H1 (cell line): ENCODE data around the gene ATP2B1. TPM values are rescaled to one million over a fixed set of nuclear protein-coding genes. Genes with fewer than 3 reads are reported as not detected.

Experiments used
- CTCF ChIA-PET: fragments of 300-600 bp; sonication (Branson Sonifier 250); formaldehyde crosslinking; loops from one replicate; lab custom pipeline; 2021; ENCODE audit not compliant: partially characterized antibody; lab: Charles Lee
- POLR2A ChIA-PET: fragments of 300-600 bp; sonication (Branson Sonifier 250); formaldehyde crosslinking; loops from one replicate; lab custom pipeline; 2021; ENCODE audit warnings: inconsistent platforms; ENCODE audit not compliant: partially characterized antibody; lab: Charles Lee
- DNase-seq, 2 experiments: peaks; one replicate each; pipeline versions ENCODE4 v3.0.0 to v3.0.0-alpha.2; 2010 to 2022; ENCODE audit warnings: low spot score in 2 of 2, low read depth in 1 of 2, mixed read lengths in 1 of 2
- FAIRE-seq: peaks from 2 replicates; lab custom pipeline; 2011; peaks lifted over from hg19 to GRCh38; lab: Jason Lieb, UNC
- H2AFZ ChIP-seq: 2 replicates; pipeline ENCODE4 v1.8.1; 2012; ENCODE audit warnings: low read length, inconsistent platforms
- H2AK5ac ChIP-seq: 2 replicates; pipeline ENCODE4 v1.6.1; 2013; ENCODE audit warnings: low read depth, low read length
- H2BK120ac ChIP-seq: replicated peaks from 2 replicates; pipeline ENCODE3; 2013; ENCODE audit warnings: low read depth, low read length, inconsistent platforms
- H2BK12ac ChIP-seq: 2 replicates; pipeline ENCODE4 v1.6.1; 2013; ENCODE audit warnings: low read depth, low read length
- H2BK15ac ChIP-seq: 2 replicates; pipeline ENCODE4 v1.6.1; 2013; ENCODE audit warnings: low read length
- H2BK20ac ChIP-seq: 2 replicates; pipeline ENCODE4 v1.6.1; 2013; ENCODE audit warnings: low read length
- H2BK5ac ChIP-seq: 2 replicates; pipeline ENCODE4 v1.6.1; 2013; ENCODE audit warnings: low read depth, low read length
- H3K14ac ChIP-seq: 2 replicates; pipeline ENCODE4 v1.6.1; 2013; ENCODE audit warnings: inconsistent platforms; ENCODE audit not compliant: insufficient read length
- H3K18ac ChIP-seq: 2 replicates; pipeline ENCODE4 v1.6.1; 2013; ENCODE audit warnings: low read length; ENCODE audit errors: extremely low read depth
- H3K23ac ChIP-seq: 2 replicates; pipeline ENCODE4 v1.6.1; 2013; ENCODE audit warnings: inconsistent platforms; ENCODE audit not compliant: insufficient read length
- H3K23me2 ChIP-seq: 2 replicates; pipeline ENCODE4 v1.6.1; 2013; ENCODE audit warnings: low read depth, low read length
- H3K27ac ChIP-seq: 2 replicates; pipeline ENCODE4 v1.6.1; 2011; ENCODE audit warnings: low read depth, low read length, inconsistent platforms
- H3K27me3 ChIP-seq, 4 experiments: replicated peaks in 1 of 4; 1 replicate in 1 of 4; 2 replicates in 3 of 4; pipeline versions ENCODE4 v1.6.1 to v1.8.1; 2011 to 2013; ENCODE audit warnings: low read length in 3 of 4, mild to moderate bottlenecking in 3 of 4, inconsistent platforms in 2 of 4, mixed read lengths in 2 of 4, moderate library complexity in 1 of 4; ENCODE audit not compliant: control insufficient read depth in 3 of 4, insufficient read depth in 3 of 4; ENCODE audit errors: extremely low read depth in 1 of 4
- H3K36me3 ChIP-seq, 4 experiments: 2 replicates each; pipeline versions ENCODE4 v1.6.1 to v1.8.1; 2011 to 2013; ENCODE audit warnings: mild to moderate bottlenecking in 4 of 4, low read length in 3 of 4, moderate library complexity in 2 of 4, control low read depth in 1 of 4, inconsistent platforms in 1 of 4; ENCODE audit not compliant: insufficient read depth in 4 of 4, control insufficient read depth in 2 of 4
- H3K4ac ChIP-seq: replicated peaks from 2 replicates; pipeline ENCODE3; 2013; ENCODE audit warnings: low read length, low read depth, mixed read lengths, inconsistent platforms; ENCODE audit not compliant: insufficient read length
- H3K4me1 ChIP-seq, 4 experiments: replicated peaks in 1 of 4; 1 replicate in 1 of 4; 2 replicates in 3 of 4; pipeline versions ENCODE4 v1.6.1 to v1.8.1; 2011 to 2013; ENCODE audit warnings: low read length in 3 of 4, inconsistent platforms in 2 of 4, mixed read lengths in 1 of 4; ENCODE audit not compliant: insufficient read depth in 4 of 4, control insufficient read depth in 3 of 4
- H3K4me2 ChIP-seq, 2 experiments: 2 replicates each; pipeline versions ENCODE4 v1.6.1 to v1.8.1; 2011 to 2013; ENCODE audit warnings: low read depth in 2 of 2, low read length in 2 of 2, control low read depth in 1 of 2, inconsistent platforms in 1 of 2, mild to moderate bottlenecking in 1 of 2; ENCODE audit not compliant: insufficient read depth in 1 of 2
- H3K4me3 ChIP-seq, 4 experiments: fragments of 200-600, 300-600 bp in 1 of 4; sonication (generic), shearing (Covaris generic), sonication (Bioruptor Twin) in 1 of 4; 2 replicates each; pipeline versions ENCODE4 v1.5.1 to v1.8.1; 2011 to 2016; ENCODE audit warnings: low read length in 4 of 4, low read depth in 3 of 4, control low read depth in 2 of 4, inconsistent platforms in 2 of 4, mild to moderate bottlenecking in 2 of 4, mixed read lengths in 1 of 4, moderate library complexity in 1 of 4; ENCODE audit not compliant: insufficient read depth in 2 of 4; ENCODE audit errors: extremely low read depth in 1 of 4
- H3K56ac ChIP-seq: replicated peaks from 2 replicates; pipeline ENCODE3; 2013; ENCODE audit warnings: low read depth, mild to moderate bottlenecking, mixed read lengths, low read length, inconsistent platforms; ENCODE audit not compliant: insufficient read length
- H3K79me1 ChIP-seq: 2 replicates; pipeline ENCODE4 v1.6.1; 2013; ENCODE audit warnings: low read depth, low read length, control low read depth
- H3K79me2 ChIP-seq, 2 experiments: 2 replicates each; pipeline versions ENCODE4 v1.6.1 to v1.8.1; 2012 to 2013; ENCODE audit warnings: low read length in 2 of 2, mild to moderate bottlenecking in 2 of 2, inconsistent platforms in 1 of 2; ENCODE audit not compliant: insufficient read depth in 2 of 2, control insufficient read depth in 1 of 2
- H3K9ac ChIP-seq, 4 experiments: replicated peaks in 1 of 4; 1 replicate in 1 of 4; 2 replicates in 3 of 4; pipeline versions ENCODE4 v1.6.1 to v1.8.1; 2011 to 2013; ENCODE audit warnings: low read depth in 3 of 4, low read length in 3 of 4, control low read depth in 2 of 4, mild to moderate bottlenecking in 2 of 4, moderate library complexity in 2 of 4, inconsistent platforms in 1 of 4; ENCODE audit errors: extremely low read depth in 1 of 4
- H3K9me3 ChIP-seq, 2 experiments: 2 replicates each; pipeline versions ENCODE4 v1.6.1 to v1.8.1; 2012 to 2013; ENCODE audit warnings: mild to moderate bottlenecking in 2 of 2, moderate library complexity in 2 of 2, control low read depth in 1 of 2, inconsistent platforms in 1 of 2, low read depth in 1 of 2, low read length in 1 of 2, mixed read lengths in 1 of 2; ENCODE audit not compliant: insufficient read depth in 2 of 2
- H4K20me1 ChIP-seq, 2 experiments: replicated peaks in 1 of 2; 2 replicates each; pipeline versions ENCODE3 to v1.8.1; 2011 to 2013; ENCODE audit warnings: inconsistent platforms in 2 of 2, low read length in 2 of 2, mild to moderate bottlenecking in 1 of 2; ENCODE audit not compliant: insufficient read depth in 2 of 2, control insufficient read depth in 1 of 2
- H4K5ac ChIP-seq: 2 replicates; pipeline ENCODE4 v1.6.1; 2013; ENCODE audit warnings: low read length, low read depth, mixed read lengths, inconsistent platforms; ENCODE audit not compliant: insufficient read length
- H4K8ac ChIP-seq: 2 replicates; pipeline ENCODE4 v1.8.0; 2013; ENCODE audit warnings: mild to moderate bottlenecking, moderate library complexity, low read length, inconsistent platforms; ENCODE audit not compliant: insufficient read depth; ENCODE audit errors: extremely low read depth
- H4K91ac ChIP-seq: replicated peaks from 2 replicates; pipeline ENCODE3; 2013; ENCODE audit warnings: low read length, mixed read lengths, inconsistent platforms; ENCODE audit not compliant: insufficient read length
- CEBPB ChIP-seq: IDR thresholded peaks from 2 replicates; pipeline ENCODE4 v1.6.1; 2012; ENCODE audit warnings: low read depth, low read length
- CHD1 ChIP-seq: IDR thresholded peaks from 2 replicates; pipeline ENCODE4 v1.6.1; 2012; ENCODE audit warnings: low read depth, low read length, improper control_type of control experiment
- SAP30 ChIP-seq: fragments of 300-600 bp; sonication (generic); IDR thresholded peaks from 2 replicates; pipeline ENCODE4 v1.7.1; 2012; ENCODE audit warnings: low read length, moderate library complexity, mild to moderate bottlenecking, inconsistent platforms; ENCODE audit not compliant: insufficient read depth, insufficient replicate concordance
- SP4 ChIP-seq: IDR thresholded peaks from 2 replicates; pipeline ENCODE4 v1.6.1; 2012; ENCODE audit warnings: low read length, inconsistent platforms
- whole genome bisulfite sequencing, 2 experiments: shearing (Covaris generic) in 1 of 2; methylation state at CpG; one replicate each; pipeline versions ENCODE4 v1.1.6 to v1.1.7; 2013 to 2015; ENCODE audit warnings: low lambda C conversion rate in 2 of 2, mixed read lengths in 2 of 2, inconsistent platforms in 1 of 2, low coverage in 1 of 2, missing lambda C conversion rate in 1 of 2; ENCODE audit not compliant: insufficient replicate concordance in 2 of 2, insufficient coverage in 1 of 2, insufficient read length in 1 of 2; ENCODE audit errors: extremely low coverage in 1 of 2, missing lambda C conversion rate in 1 of 2; 5-methylcytosine and 5-hydroxymethylcytosine counted together
- polyA plus RNA-seq, 7 experiments: library from polyadenylated mRNA; depleted of rRNA in 3 of 7; stranded (reverse) in 5 of 7; unstranded in 2 of 7; fragments of >200 nt in 5 of 7; fragments of 200-250 nt in 2 of 7; gene quantifications; 1 replicate in 5 of 7; 2 replicates in 1 of 7; 4 replicates in 1 of 7; pipeline versions ENCODE4 v1.2.1 to v1.2.3, GENCODE V29; 2011 to 2013; ENCODE audit warnings: missing spikeins in 2 of 7, mixed read lengths in 2 of 7
- total RNA-seq: library from RNA; stranded (reverse); fragmentation: NEBNext Ultra II Directional; extraction: Animal tissue kit (Norgen Biotek cat#: 25700); gene quantifications from 2 replicates; pipeline ENCODE4 v1.2.1, GENCODE V29; 2021

The ATP2B1 gene
- total and polyA plus RNA-seq, 2 of the 8 experiments (the other 6 are each of a cell fraction or from before 2014, with no cell fraction given), result 4.3 to 32.0 TPM

DNA sequence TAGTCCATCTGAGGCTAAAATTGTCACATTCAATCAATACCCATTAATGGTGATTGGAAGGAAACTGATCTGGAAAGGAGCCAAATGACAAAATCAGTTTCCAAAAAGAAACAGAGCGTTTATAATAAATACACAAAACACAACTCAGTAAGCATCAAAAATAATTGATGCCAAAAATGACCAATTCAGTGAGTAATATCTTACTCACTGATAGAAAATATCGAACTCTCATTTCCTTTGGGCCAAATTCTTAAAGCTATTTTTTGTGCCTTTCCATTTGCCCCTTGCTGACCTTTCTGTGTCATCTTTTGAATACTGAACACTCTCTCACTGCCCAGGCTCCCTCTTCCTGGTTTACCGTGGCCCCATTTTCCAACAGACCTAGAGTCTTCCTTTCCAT, 22.5 kb upstream of the ATP2B1 start:
- Histone ChIP-seq H3K4ac (no peak overlapping the region), H3K9me3 (no peaks in the 10 kb centered on the region), H3K14ac (no peak overlapping the region), H3K27me3 (no peaks in the 10 kb centered on the region), H3K23ac (no peak overlapping the region), H3K23me2 (no peaks in the 10 kb centered on the region), H3K4me2 (no peak overlapping the region), H2BK15ac (no peak overlapping the region), H4K5ac (no peak overlapping the region), H3K9ac (no peak overlapping the region), H2BK120ac (no peak overlapping the region), H2BK12ac (no peak overlapping the region), H4K20me1 (no peaks in the 10 kb centered on the region), H2BK5ac (no peak overlapping the region), H4K8ac (no peak overlapping the region), H3K4me3 (no peak overlapping the region), H4K91ac (no peak overlapping the region), H3K79me2 (no peaks in the 10 kb centered on the region), H2AFZ (no peak overlapping the region), H2AK5ac (no peak overlapping the region), H3K36me3 (no peaks in the 10 kb centered on the region), H3K18ac (no peak overlapping the region), H2BK20ac (no peak overlapping the region), H3K79me1 (no peaks in the 10 kb centered on the region), H3K56ac (no peak overlapping the region), H3K27ac (no peak overlapping the region), H3K4me1 (no peaks in the 10 kb centered on the region)
- ChIA-PET CTCF (no interaction called here), POLR2A (no interaction called here)
- no peak for TF ChIP-seq CHD1
- no peak for TF ChIP-seq CEBPB
- no peak for TF ChIP-seq SP4
- TF ChIP-seq SAP30, result no peak
- FAIRE-seq (no peak), DNase-seq (no peak)
- WGBS, 2 experiments, result 91% methylated on average over 3 of the region's 3 CpGs; no CpG with 5 or more reads in 1 of the 2 experiments
